HG03159 (cell line): Measurements from ENCODE around the gene CDH4.

Source experiments
- ATAC-seq: cut with Tn5 transposase; IDR thresholded peaks from one replicate; pipeline ENCODE4 v1.9.1; 2021; ENCODE audit warnings: mild to moderate bottlenecking, moderate library complexity; ENCODE audit not compliant: unreplicated experiment

The CDH4 gene

GRCh38 chr20:61895686-61896057 is 643.6 kb downstream of the CDH4 start:
- ATAC-seq, result no peak

DNA sequence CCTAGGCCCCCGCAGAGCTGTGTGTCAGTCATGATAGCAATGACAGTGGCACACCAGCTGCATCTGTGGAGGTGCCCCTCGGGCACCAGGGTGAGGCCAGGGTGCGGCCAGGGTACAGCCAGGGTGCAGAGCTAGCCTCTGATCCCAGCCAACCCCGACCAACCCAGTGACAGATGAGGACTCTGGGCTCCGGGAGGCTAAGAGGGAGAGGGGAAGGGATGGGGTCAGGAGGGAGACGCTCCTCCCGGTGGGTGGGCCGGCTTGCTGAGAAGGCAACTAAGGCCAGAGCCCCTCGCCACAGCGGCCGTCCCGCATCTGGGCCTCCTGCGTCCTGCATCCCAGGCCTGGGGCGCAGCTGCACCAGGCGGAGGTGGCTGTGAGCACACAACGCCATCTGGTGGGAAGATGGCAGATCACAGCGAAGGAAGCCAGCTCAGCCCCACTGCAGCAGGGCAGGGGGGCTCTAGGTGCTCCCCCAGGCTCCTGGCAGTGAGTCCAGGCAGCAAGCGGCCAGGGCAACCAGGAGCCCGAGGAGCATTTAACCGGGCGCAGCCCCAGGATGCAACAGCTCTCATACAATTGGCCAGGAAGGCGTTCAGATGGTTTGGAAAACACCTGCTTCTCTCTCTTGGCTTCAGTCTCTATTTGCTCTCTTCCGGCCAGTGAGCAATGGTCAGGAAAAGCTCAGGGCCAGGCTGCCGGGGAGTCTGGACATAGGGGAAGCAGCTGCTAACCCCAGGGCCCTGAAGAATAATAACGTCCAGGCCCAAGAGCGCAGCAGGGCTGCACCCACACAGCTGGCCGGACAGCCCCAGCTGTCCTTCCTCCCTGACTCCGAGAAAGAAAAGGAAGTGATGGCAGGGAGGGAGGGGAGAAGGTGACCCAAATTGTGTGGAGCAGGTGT is 644.2 kb downstream of the CDH4 start:
- ATAC-seq, result no peak

DNA sequence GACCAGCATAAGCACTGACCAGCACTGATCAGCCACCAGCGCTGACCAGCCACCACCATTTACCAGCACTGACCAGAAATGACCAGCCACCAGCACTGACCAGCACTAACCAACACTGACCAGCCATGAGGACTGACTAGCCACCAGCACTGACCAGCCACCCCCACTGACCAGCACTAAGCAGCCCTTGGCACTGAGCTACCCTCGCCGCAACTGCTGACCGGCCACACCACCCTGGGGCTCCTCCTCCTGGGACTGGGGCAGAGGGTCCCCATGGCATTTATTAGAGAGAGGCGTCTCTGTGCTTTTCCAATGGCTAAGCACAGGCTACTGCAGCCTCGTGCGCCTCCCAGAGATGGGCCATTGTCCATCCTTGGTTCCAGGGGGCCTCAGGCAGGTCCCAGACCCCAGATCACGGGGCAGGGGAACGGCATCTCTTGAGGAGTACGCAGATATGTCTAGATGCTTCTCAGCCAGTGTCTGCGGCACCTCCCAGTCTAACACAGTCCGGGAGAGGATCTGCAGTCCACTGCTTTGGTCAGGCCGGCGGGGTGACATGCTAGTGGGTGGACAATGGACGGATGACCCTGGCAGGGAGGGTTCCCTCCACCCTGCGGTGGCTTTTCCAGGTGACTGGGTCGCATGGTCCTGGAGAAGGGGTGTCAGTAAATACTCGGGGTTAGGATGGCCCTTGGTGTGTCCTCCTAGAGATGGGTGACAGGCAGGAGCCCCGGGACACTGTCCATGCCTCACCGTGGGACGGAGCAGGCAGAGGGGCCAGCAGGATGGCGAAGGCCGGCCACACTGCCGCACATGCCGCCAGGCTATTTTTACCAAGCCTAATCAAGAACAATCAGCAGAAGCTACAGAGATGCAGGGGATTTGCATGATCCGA is 645.6 kb downstream of the CDH4 start:
- no peak for ATAC-seq

GRCh38 chr20:61898405-61898804 is 646.3 kb downstream of the CDH4 start:
- no peak for ATAC-seq

DNA sequence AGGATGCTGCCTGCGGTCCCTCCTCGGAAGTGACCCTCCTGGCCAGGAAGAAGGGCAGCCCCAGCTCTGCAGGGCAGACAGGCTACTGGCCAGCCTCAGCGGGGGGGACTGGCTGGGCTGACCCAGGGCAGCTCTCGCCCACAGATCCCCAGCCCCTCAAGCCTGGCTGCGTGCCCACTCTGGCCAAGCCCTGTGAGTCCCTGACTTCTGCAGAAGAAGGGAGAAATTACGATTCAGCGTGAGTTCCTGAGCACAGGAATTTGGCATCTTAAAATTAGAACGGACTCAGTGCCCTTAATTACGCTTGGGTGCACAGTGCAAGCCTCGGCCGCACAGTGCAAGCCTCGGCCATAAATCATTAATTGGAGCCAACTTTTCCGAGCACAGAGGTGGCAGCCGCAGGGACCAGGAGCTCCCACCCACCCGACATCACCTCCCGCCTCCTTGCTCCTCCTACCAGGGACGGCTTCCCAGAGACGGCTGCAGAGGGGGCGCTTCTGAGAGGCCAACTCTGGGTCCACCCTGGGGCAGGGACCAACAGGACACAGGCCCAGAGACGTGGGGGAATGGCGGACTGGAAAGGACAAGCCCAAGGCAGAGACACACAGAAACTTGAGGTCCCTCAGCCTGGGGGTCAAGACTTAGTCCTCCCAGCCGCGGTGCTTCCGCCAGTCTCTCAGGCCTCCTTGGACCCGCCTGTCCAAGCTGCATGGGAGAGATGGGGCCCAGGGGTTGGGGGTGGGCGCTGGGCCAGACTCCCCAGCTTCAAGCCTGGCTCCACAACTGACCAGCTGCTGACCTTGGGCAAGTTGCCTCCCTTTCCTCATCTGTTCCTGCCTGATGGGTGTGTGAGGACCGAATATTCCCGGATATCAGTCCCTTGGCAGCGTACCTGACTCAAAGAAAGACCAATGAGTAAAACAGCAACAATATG is 648.2 kb downstream of the CDH4 start:
- no peak for ATAC-seq

GRCh38 chr20:61900945-61901293 is 648.9 kb downstream of the CDH4 start:
- no peak for ATAC-seq

- ATAC-seq, result no peak
These were observed 649.5 kb downstream of the CDH4 start for GRCh38 chr20:61901392-61902220.

DNA sequence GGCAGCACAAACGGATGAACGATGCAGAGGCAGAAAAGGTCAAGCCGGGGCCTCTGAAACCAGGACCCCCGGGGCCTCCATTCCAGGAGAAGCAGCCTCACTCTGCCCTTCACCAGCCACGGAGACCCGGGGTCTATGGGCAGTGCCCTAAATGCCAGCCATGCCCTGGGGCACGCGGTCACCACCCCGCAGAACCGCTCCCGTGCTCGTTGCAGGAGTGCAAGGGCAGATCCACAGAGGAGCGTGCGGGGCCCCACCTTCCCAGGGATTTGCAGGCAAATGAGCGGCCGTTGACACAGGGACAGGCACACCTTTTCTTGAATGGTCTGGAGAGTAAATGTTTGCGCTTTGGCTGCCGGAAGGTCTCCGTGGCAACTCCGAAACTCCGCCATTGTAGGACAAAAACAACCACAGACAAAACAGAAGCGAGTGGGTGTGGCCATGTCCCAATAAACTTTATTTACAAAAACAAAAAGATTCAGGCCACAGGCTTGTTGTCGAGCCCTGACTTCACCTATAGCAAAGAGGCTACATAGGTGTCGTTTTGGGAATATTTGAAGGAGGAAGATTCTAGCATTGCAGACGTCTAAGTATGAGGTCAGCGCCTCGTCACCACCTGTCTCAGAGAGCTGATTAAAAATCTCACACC is 650.3 kb downstream of the CDH4 start:
- ATAC-seq, result no peak

DNA sequence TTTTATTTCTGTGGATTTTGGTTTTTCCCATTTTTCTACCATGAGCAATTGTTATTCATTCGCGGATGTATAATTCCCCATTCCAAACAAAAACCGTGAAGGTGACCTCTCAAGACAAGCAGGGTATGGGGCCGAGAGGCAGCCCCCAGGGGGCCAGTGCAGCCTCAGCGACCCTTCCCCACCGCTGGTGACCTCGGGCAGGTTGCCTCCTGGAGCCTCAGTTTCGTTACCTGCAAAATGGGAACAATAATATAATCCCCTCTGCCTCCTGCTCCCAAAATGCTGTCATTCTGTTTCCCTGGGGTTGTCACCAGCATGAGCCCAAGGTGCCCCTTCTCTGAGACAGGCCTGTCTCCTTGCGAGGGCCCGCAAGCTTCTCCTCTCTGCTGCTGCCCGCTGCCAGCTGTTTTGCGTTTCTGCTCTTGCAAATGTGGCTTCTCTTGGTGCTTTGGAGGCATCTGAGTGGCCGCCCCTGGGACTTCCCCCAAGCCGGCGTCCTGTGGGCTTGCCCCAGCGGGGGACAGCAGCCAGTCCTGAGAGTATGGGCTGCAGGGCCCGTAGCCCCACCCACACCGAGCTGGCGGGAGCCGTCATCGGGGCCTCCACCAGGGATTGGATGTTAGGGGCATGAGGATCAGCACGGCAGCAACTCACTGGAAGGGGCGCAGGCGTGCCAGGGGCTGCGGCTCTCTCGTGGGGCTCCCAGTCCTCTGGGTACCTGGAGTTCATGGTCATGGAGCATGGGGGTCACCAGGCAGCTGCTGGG is 651.7 kb downstream of the CDH4 start:
- ATAC-seq, result no peak

GRCh38 chr20:61904456-61904855 is 652.4 kb downstream of the CDH4 start:
- no peak for ATAC-seq

DNA sequence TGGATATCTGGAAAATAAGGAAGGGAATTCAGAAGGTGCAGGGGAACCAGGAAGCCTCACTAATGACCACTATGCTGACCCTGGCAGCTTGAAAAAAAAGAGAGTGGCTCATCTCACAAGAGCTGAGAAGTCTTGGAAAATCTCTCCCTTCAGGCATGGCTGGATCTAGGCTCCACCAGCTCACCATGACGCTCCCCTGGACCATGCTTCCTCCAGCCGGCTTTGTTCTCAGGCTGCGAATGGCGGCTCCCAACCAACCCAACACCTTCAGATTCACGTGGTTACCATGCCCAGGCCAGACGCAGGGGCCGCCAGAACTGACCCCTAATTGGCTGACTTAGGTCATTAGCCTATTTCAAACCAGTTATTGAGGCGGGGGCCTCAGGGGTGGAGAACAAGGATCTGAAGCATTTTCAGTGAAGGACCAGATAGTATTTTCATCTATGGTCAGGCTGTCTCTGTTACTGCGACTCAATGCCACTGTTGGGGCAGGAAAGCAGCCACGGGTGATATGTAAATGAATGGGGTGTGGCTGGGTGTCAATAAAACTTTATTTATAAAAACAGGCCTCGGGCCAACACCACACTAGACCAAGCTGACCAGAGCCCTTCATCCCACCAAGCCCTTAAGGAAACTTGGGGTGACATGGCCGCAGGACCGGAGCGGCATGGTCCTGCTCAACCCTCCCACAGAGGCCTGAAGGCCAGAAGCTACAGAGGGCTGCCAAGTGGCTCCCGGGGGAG is 653.9 kb downstream of the CDH4 start:
- ATAC-seq, result no peak

GRCh38 chr20:61907081-61907891 is 655.2 kb downstream of the CDH4 start:
- no peak for ATAC-seq

GRCh38 chr20:61908057-61909026 is 656.3 kb downstream of the CDH4 start:
- no peak for ATAC-seq

- ATAC-seq, result no peak
These were observed 657.0 kb downstream of the CDH4 start for GRCh38 chr20:61909028-61909427.

- ATAC-seq, result no peak
These were observed 657.8 kb downstream of the CDH4 start for GRCh38 chr20:61909821-61910220.

GRCh38 chr20:61911824-61912223 is 659.8 kb downstream of the CDH4 start:
- ATAC-seq, result no peak
